ENCODE data around the gene AACS. TPM values are rescaled to one million over a fixed set of nuclear protein-coding genes. Genes with fewer than 3 reads are reported as not detected.

Gene AACS
- total RNA-seq, 1 experiment from 2014 or later, result 20.1 TPM

DNA sequence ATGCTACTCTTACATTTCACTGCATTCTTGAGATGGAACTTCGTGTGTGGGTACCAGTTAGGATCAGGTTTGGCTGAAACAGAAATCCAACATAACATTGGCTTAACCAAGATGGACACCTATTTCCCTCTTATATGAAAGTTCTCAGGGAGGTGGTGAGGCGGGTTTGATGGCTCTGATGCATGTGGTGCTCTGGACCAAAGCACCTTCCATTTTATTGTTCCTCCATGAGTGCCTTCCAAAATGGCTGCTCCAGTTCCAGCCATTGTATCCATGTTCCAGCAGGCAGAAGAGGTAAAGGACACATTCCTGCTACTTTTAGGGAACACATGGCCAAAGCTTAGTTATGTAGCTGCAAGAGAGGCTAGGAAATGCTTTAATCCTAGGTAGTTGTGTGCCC is 42.2 kb upstream of the AACS start:
- BruUV-seq (replicated peaks), result no TSS peak
- H3K27ac ChIP-seq (ENCODE audit: low read depth, low read length, poor library complexity, severe bottlenecking), result no peak overlapping the region
- CTCF ChIA-PET, result no interaction called here
- no peaks in the 10 kb centered on the region for H3K9me3 ChIP-seq (ENCODE audit: low read depth, low read length, poor library complexity, severe bottlenecking)
- DNase-seq (ENCODE audit: low spot score), result no peak
- intact Hi-C loops (cut with micrococcal nuclease; ENCODE audit: unreplicated experiment), result no loop called here
- peaks cover 10% of the 10 kb centered on the region for H3K36me3 ChIP-seq (ENCODE audit: insufficient read depth, low read length, poor library complexity, severe bottlenecking)
- H3K27me3 ChIP-seq (replicated peaks; ENCODE audit: insufficient read depth, low read depth, low read length, poor library complexity), result no peaks in the 10 kb centered on the region
- no peak overlapping the region for H3K4me3 ChIP-seq (ENCODE audit: low read depth, low read length, poor library complexity, severe bottlenecking)
- no peak for TF ChIP-seq EZH2 (IDR thresholded peaks at IDR 0.05; ENCODE audit: borderline replicate concordance, low read depth, low read length, poor library complexity, severe bottlenecking)
- TF ChIP-seq, protein P1, sequence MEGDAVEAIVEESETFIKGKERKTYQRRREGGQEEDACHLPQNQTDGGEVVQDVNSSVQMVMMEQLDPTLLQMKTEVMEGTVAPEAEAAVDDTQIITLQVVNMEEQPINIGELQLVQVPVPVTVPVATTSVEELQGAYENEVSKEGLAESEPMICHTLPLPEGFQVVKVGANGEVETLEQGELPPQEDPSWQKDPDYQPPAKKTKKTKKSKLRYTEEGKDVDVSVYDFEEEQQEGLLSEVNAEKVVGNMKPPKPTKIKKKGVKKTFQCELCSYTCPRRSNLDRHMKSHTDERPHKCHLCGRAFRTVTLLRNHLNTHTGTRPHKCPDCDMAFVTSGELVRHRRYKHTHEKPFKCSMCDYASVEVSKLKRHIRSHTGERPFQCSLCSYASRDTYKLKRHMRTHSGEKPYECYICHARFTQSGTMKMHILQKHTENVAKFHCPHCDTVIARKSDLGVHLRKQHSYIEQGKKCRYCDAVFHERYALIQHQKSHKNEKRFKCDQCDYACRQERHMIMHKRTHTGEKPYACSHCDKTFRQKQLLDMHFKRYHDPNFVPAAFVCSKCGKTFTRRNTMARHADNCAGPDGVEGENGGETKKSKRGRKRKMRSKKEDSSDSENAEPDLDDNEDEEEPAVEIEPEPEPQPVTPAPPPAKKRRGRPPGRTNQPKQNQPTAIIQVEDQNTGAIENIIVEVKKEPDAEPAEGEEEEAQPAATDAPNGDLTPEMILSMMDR (conservative IDR thresholded peaks at IDR 0.05; ENCODE audit: low read depth, low read length), result no peak
- no peaks in the 10 kb centered on the region for H3K4me1 ChIP-seq (ENCODE audit: insufficient read depth, low read length, poor library complexity, severe bottlenecking)
- POLR2A ChIA-PET (ENCODE audit: low non-redundant PET), result no interaction called here

DNA sequence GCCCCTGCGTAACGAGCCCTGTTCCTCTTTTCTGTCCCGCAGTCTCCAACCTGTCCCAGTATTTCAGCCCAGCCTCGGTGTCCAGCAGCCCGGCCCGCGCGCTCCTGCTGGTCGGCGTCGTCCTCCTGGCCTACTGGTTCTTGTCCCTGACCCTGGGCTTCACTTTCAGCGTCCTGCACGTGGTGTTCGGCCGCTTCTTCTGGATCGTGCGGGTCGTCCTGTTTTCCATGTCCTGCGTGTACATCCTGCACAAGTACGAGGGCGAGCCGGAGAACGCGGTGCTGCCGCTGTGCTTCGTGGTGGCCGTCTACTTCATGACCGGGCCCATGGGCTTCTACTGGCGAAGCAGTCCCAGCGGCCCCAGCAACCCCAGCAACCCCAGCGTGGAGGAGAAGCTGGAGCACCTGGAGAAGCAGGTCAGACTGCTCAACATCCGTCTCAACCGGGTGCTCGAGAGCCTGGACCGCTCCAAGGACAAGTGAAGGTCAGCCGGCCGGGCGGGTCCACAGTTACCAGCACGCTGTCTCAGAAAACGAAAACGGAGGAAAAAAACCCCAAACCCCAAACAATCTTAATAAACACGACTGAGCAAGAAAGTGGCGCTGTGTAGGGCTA is 40.2 kb upstream of the AACS start:
- Histone ChIP-seq H3K4me1 (ENCODE audit: insufficient read depth, low read length, poor library complexity, severe bottlenecking) (no peaks in the 10 kb centered on the region), H3K9me3 (ENCODE audit: low read depth, low read length, poor library complexity, severe bottlenecking) (no peaks in the 10 kb centered on the region), H3K27ac (ENCODE audit: low read depth, low read length, poor library complexity, severe bottlenecking) (no peak overlapping the region), H3K27me3 (replicated peaks; ENCODE audit: insufficient read depth, low read depth, low read length, poor library complexity) (no peaks in the 10 kb centered on the region), H3K36me3 (ENCODE audit: insufficient read depth, low read length, poor library complexity, severe bottlenecking) (peaks cover 10% of the 10 kb centered on the region), H3K4me3 (ENCODE audit: low read depth, low read length, poor library complexity, severe bottlenecking) (no peak overlapping the region)
- intact Hi-C loops (cut with micrococcal nuclease; ENCODE audit: unreplicated experiment), result no loop called here
- TF ChIP-seq, protein P1 (conservative IDR thresholded peaks at IDR 0.05; ENCODE audit: low read depth, low read length), result no peak
- no peak for TF ChIP-seq EZH2 (IDR thresholded peaks at IDR 0.05; ENCODE audit: borderline replicate concordance, low read depth, low read length, poor library complexity, severe bottlenecking)
- BruUV-seq (replicated peaks), result no TSS peak
- no peak for DNase-seq (ENCODE audit: low spot score)
- ChIA-PET CTCF (no interaction called here), POLR2A (ENCODE audit: low non-redundant PET) (no interaction called here)

DNA sequence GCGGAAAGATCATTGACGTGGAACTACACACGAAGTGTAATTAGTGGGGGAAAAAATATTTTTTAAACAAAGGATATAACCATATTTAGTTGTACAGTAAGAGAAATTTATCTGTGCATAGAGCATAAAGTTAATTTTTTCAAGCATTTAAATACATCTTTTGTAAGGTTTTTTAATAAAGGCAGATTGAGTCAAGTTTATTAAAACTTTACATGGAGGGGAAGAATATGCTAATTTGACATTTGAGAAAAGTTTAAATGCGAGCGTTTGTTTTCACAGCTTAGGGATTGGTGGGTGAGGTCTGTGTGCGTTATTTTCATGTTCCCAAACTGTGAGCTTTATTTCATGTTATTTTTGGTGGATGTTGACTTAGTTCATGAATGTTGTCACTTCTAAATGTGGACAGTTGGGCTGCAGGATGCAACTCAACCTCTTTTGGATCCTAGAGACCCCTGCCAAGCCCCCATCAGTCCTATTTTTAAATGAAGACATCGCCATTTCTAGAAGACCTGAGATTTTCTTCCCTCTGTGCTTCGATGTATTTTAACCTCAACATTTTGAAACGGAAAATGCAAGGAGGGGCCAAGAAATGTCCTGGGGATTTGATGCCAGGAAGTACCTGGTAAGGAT is 39.5 kb upstream of the AACS start:
- no peak overlapping the region for H3K4me3 ChIP-seq (ENCODE audit: low read depth, low read length, poor library complexity, severe bottlenecking)
- ChIA-PET CTCF (no interaction called here), POLR2A (ENCODE audit: low non-redundant PET) (no interaction called here)
- no peak overlapping the region for H3K27ac ChIP-seq (ENCODE audit: low read depth, low read length, poor library complexity, severe bottlenecking)
- no peaks in the 10 kb centered on the region for H3K27me3 ChIP-seq (replicated peaks; ENCODE audit: insufficient read depth, low read depth, low read length, poor library complexity)
- no peak for DNase-seq (ENCODE audit: low spot score)
- H3K4me1 ChIP-seq (ENCODE audit: insufficient read depth, low read length, poor library complexity, severe bottlenecking), result no peaks in the 10 kb centered on the region
- H3K36me3 ChIP-seq (ENCODE audit: insufficient read depth, low read length, poor library complexity, severe bottlenecking), result peaks cover 10% of the 10 kb centered on the region
- H3K9me3 ChIP-seq (ENCODE audit: low read depth, low read length, poor library complexity, severe bottlenecking), result no peaks in the 10 kb centered on the region
- TSS peak; percentile 14 for BruUV-seq (replicated peaks)
- TF ChIP-seq EZH2 (IDR thresholded peaks at IDR 0.05; ENCODE audit: borderline replicate concordance, low read depth, low read length, poor library complexity, severe bottlenecking), result no peak
- intact Hi-C loops (cut with micrococcal nuclease; ENCODE audit: unreplicated experiment), result no loop called here

DNA sequence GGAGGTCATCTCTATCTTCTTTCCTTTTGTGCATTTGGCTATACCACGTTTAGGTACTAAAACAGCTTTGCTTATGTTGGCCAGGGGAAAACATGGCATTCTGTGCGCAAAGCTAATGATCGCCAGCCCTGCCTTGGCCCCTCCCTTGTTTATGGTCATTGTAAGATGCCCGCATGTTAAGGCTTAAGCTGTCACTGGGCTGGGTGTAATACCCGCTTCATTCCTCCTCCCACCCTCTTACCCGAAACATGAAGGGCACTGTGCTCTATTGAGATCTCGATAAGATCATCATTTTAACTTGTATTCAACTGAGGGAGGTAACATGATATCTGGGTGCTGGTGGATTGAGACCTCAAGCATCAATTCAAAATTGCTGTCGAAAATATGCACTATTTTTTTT is 37.1 kb upstream of the AACS start:
- POLR2A ChIA-PET (ENCODE audit: low non-redundant PET), result no interaction called here
- no peaks in the 10 kb centered on the region for H3K9me3 ChIP-seq (ENCODE audit: low read depth, low read length, poor library complexity, severe bottlenecking)

More for the DNA sequence above, 37.1 kb upstream of the AACS start:
- H3K27me3 ChIP-seq (replicated peaks; ENCODE audit: insufficient read depth, low read depth, low read length, poor library complexity), result no peaks in the 10 kb centered on the region
- H3K27ac ChIP-seq (ENCODE audit: low read depth, low read length, poor library complexity, severe bottlenecking), result no peak overlapping the region
- CTCF ChIA-PET, result no interaction called here
- TF ChIP-seq, protein P1 (conservative IDR thresholded peaks at IDR 0.05; ENCODE audit: low read depth, low read length), result no peak
- TF ChIP-seq EZH2 (IDR thresholded peaks at IDR 0.05; ENCODE audit: borderline replicate concordance, low read depth, low read length, poor library complexity, severe bottlenecking), result no peak
- peaks cover 5% of the 10 kb centered on the region for H3K36me3 ChIP-seq (ENCODE audit: insufficient read depth, low read length, poor library complexity, severe bottlenecking)
- no peak for DNase-seq (ENCODE audit: low spot score)
- no peak overlapping the region for H3K4me3 ChIP-seq (ENCODE audit: low read depth, low read length, poor library complexity, severe bottlenecking)
- intact Hi-C loops (cut with micrococcal nuclease; ENCODE audit: unreplicated experiment), result no loop called here
- H3K4me1 ChIP-seq (ENCODE audit: insufficient read depth, low read length, poor library complexity, severe bottlenecking), result no peaks in the 10 kb centered on the region
- BruUV-seq (replicated peaks), result no TSS peak
